Astrocyte of the spinal cord (primary cell): Measurements from ENCODE around the gene DCBLD2.
"Not testable (repeated sequence)": the region's sequence is repeated elsewhere in the genome, so short reads cannot be mapped to it uniquely, and the experiment has no call there.

Source experiments
- DNase-seq: peaks from one replicate; pipeline ENCODE4 v3.0.0; 2011; ENCODE audit warnings: low read depth, low spot score
- H3K4me3 ChIP-seq: 2 replicates; pipeline ENCODE4 v1.5.1; 2011; ENCODE audit warnings: low read depth, mild to moderate bottlenecking, low read length, moderate library complexity
- CTCF ChIP-seq: IDR thresholded peaks from 2 replicates; pipeline ENCODE4 v1.5.1; 2012; ENCODE audit warnings: low read depth, mild to moderate bottlenecking, low read length, inconsistent platforms
- in situ Hi-C: cut with HindIII; loops from 2 replicates; pipeline ENCODE4 v1.10.0; 2017; ENCODE audit warnings: low sequenced_read_pairs

Gene DCBLD2

GRCh38 chr3:98856724-98857123 lies 44.8 kb downstream of the DCBLD2 start:
- in situ Hi-C loops = no loop called here
- H3K4me3 ChIP-seq = no peak overlapping the region
- DNase-seq = no peak
- no peak for TF ChIP-seq CTCF

GRCh38 chr3:98855806-98856400 lies 45.6 kb downstream of the DCBLD2 start:
- peak; percentile 91 for DNase-seq
- no peak overlapping the region for H3K4me3 ChIP-seq
- in situ Hi-C loops = no loop called here
- TF ChIP-seq CTCF = no peak

- no peak for DNase-seq
- in situ Hi-C loops = no loop called here
- no peak overlapping the region for H3K4me3 ChIP-seq
- no peak for TF ChIP-seq CTCF
Measured at GRCh38 chr3:98848108-98848507, 53.4 kb downstream of the DCBLD2 start.

- in situ Hi-C loops = no loop called here
Measured at GRCh38 chr3:98846101-98846500, 55.4 kb downstream of the DCBLD2 start.

GRCh38 chr3:98843266-98843959 lies 58.1 kb downstream of the DCBLD2 start:
- DNase-seq = no peak
- no peak overlapping the region for H3K4me3 ChIP-seq
- in situ Hi-C loops = no loop called here
- TF ChIP-seq CTCF = no peak

More at GRCh38 chr3:98846101-98846500, 55.4 kb downstream of the DCBLD2 start:
- TF ChIP-seq CTCF = no peak
- no peak for DNase-seq
- H3K4me3 ChIP-seq = no peak overlapping the region

- no peak for TF ChIP-seq CTCF
- DNase-seq = no peak
- in situ Hi-C loops = no loop called here
- H3K4me3 ChIP-seq = no peak overlapping the region
Measured at GRCh38 chr3:98839846-98840245, 61.6 kb downstream of the DCBLD2 start.

- H3K4me3 ChIP-seq, DNase-seq, in situ Hi-C loops: not testable (repeated sequence)
Measured at GRCh38 chr3:98831060-98831459, 70.4 kb downstream of the DCBLD2 start.
